LNCAP (cell line): ENCODE measurements around the gene AMZ1.

Source experiments
- CTCF ChIP-seq: fragments of 450-650 bp; IDR thresholded peaks from 2 replicates; pipeline ENCODE4 v1.5.1; 2017; ENCODE audit warnings: mild to moderate bottlenecking

The AMZ1 gene

GRCh38 chr7:2655870-2656614 is 32.0 kb upstream of the AMZ1 start:
- TF ChIP-seq CTCF = no peak

GRCh38 chr7:2657208-2657607 is 30.8 kb upstream of the AMZ1 start:
- TF ChIP-seq CTCF = no peak

- no peak for TF ChIP-seq CTCF
Measured at GRCh38 chr7:2657920-2658671, 29.9 kb upstream of the AMZ1 start.

- TF ChIP-seq CTCF = no peak
Measured at GRCh38 chr7:2658941-2659340, 29.1 kb upstream of the AMZ1 start.

- TF ChIP-seq CTCF = no peak
Measured at GRCh38 chr7:2659556-2660358, 28.2 kb upstream of the AMZ1 start.

GRCh38 chr7:2660359-2661095 is 27.5 kb upstream of the AMZ1 start:
- peak; percentile 31; the same call in 1 of the 2 replicates for TF ChIP-seq CTCF

- TF ChIP-seq CTCF = 0 out of 2 replicates have a peak, but pooled peaks have one; percentile 2
Measured at GRCh38 chr7:2661096-2661449, 26.9 kb upstream of the AMZ1 start.
